ENCODE data around the gene ZFTA.

DNA sequence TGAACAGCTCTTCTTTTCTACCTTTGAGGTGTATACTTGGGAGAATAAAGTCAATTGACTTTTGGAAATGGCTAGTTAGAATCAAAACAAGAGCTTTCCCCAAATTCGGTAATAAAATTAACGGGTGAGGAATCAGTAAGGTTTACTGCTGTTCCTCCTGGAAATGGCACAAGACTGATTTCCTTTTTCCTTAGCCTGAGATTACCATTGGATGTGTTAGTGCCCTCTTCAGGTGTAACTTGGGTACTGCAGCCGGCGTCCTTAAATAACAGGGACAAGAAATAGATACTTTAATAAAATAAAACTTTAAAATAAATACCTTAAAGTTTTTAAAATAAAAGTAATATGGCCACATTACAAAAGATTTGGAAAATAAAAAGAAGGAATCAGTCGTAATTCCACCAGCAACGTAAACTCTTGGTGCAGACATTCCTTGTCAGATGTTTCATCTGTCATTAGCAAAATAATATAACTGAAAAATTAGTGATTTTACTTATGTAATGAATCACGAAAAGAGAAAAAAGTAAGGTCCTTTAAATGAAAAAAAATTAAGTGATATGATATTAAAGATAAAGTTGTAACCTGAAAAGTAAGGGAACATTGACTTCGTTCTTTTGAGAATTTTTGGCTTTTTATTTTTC is 29.7 kb downstream of the ZFTA start:
- TF ChIP-seq POLR2A (IDR thresholded peaks at IDR 0.05; ENCODE audit: low read length) = no peak
- no peak for TF ChIP-seq GATA1 (IDR thresholded peaks at IDR 0.05; ENCODE audit: low read depth, low read length)

Data from erythroblast (primary cell).